ENCODE results near the gene TLE1.
A peak's percentile ranks its signal among the peaks of the same experiment; 100 is the strongest.
"Not testable (repeated sequence)": the region's sequence is repeated elsewhere in the genome, so short reads cannot be mapped to it uniquely, and the experiment has no call there.

The TLE1 gene
- total RNA-seq: 0.46 to 3.7 (median 1.6) reads per million in 4 donors

DNA sequence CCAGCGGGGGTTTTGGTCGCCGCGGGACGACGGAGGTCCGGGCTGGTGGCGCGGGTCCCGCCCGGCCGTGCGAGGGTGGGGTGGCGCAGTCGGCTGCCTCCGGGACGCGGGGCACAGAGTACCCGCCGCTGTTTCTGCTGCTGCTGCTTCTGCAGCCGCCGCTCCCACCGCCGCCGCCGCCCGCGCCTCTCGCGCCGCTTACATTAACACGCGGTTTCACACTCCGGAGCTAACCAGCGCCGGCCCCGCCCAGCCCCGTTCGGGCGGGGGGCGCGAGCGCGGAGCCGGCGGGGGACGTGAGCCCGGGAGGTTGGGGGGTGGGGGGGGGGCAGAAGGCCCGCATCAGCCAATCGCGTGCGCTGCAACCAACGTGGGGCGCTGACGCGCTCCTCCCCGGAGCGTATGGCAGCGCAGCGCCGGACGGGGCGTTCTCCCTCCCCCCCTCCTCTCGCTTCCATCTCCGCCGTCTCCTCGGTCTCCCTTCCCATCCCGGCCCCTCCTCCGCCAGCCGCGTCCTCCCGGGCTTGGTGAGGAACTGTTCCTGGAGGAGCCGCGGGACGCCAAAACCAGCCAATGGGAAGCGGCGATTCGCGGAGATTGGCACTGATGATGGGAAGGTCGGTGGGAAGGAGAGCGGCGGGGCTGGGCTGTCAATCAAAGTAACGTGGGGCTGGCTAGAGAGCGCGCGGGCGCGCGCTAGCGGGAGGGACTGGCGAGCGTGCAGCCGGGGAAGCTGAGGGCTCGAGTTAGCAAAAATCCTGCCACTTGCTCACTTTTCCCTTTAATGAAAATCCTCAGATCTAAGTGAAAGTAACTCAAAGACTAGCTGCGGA lies at the start of gene TLE1:
Gene TLE1 (minus strand): TSS at position 205 of the 833 bp plus-strand sequence. CDS start 1,307 bp downstream, outside the sequence.
- DNase-seq: peak in 4 of 5 donors; percentile 42 to 68 (median 53)

DNA sequence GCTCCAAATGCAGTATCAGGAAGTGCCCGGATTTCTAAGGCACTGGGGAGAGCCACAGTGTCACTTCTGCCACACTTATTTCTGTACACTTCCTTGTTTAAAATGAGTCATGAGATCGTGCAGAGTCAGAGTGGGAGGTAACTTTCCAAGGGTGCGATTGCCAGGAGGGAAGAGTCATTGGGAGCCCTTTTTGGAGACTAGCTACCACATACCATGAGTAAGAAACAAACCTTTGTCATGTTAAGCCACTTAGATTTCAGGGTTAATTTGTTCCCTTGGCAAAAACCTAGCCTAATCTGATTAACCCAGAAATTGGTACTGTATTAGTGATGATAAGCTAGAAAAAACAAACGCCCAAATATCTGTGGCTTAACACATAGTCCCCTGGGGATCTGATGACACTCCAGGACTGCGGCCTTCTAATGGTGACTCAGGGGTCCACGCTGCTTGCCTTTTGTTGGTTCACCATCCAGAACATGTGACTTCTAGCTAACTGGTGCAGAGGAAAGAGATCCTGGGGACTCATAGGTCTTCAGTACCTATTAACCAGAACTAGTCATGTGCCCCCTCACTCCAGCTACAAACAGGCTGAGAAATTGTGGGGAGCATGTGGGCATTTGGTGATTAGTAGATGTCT lies 48.6 kb upstream of the TLE1 start:
- no peak for DNase-seq

DNA sequence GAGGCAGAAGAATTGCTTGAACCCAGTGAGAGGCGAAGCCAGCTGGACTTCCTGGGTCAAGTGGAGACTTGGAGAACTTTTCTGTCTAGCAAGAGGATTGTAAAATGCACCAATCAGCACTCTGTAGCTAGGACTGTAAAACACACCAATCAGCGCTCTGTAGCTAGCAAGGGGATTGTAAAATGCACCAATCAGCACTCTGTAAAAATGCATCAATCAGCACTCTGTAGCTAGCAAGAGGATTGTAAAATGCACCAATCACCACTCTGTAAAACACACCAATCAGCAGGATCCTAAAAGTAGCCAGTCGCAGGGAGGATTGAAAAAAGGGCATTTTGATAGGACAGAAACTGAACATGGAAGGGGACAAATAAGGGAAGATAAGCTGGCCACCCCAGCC lies 41.2 kb upstream of the TLE1 start:
- DNase-seq: not testable (repeated sequence)

DNA sequence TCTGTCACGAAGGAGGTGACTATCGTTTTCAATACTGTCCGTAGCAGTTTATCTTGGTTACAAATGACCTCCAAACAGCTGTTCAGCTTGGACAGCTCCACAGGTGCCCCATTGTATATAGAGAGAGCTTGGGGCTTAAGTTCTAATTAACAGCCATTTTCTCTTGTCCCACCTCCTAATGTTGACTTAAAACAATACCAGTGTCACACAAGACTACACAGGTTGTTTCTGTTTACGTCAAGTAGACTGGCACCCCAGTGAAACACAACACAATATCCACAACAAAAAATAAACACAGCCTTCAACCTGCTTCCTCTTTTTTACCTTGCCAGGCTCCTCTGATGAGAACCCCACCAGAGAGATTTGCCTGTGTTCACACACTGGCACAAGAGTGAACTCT lies 39.8 kb upstream of the TLE1 start:
- no peak for DNase-seq

DNA sequence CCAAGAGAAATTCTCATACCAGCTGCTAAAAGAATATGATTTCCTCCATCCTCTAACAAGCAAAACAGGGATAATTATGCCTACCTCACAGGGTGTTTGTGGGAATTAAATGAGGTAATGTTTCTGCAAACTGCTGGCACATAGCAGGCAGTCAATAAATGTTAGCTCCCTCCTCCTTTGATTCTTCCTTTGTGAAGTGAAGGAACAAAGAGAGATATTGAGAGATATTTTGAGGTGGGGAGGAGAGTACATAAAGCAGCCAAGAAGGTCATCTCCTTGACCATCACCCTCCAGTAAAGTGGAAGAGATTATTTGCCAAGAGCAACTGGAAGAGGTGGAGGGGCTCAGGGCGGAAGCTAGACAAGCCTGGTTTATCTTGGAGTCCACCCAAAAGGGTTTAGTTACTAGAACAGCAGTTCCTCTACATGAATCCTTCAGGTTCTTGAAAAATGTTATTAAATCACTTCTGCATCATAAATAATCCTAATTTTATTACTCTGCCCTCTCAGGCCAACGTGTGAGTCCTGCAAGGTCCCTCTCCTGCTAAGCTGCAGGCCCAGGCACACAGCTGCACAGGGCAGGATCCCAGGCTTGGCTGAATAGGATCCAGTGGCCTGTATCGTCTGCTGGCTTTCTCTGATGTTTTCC lies 35.0 kb upstream of the TLE1 start:
- DNase-seq: no peak

DNA sequence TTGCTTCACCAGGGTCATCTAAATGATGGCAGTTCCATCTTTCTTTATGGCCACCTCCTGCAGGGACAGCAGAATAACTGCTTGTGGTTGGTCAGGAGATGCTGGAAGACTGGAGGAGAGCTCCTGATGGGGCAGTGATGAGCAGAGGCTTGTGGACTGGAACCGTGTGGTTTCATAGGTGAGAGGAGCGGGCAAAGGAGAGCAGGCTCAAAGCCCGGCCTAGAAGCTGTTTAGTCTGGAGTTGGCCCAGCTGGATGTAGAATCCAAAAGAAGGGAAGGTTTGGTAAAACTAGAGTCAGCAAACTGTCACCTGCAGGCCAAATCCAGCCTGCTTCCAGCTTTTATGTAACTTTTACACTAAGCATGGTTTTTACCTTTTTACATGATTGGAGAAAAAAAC lies 32.9 kb upstream of the TLE1 start:
- DNase-seq: no peak

DNA sequence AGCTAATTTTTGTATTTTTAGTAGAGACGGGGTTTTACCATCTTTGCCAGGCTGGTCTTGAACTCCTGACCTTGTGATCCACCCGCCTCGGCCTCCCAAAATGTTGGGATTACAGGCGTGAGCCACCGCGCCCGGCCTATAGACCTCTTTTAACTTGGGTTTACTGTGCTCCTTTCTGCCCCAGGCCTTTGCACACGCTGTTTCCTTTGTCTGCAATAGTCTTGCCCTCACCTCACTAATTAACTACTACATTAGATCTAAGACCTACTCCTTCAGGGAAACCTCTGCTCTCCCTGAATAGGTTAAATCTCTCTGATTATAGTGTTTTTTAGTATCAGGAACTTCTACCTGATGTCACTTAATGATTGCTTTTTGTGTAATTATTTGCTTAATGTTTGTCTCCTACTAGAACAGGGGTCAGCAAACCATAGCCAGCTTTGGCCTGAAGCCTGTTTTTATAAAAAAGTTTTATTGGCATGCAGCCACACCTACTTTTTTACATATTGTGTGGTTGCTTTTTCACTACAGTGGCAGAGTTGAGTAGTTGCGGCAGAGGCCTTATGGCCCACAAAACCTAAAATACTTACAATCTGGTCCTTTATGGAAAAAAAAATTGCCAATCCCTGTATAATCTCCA lies 31.2 kb upstream of the TLE1 start:
- no peak for DNase-seq

DNA sequence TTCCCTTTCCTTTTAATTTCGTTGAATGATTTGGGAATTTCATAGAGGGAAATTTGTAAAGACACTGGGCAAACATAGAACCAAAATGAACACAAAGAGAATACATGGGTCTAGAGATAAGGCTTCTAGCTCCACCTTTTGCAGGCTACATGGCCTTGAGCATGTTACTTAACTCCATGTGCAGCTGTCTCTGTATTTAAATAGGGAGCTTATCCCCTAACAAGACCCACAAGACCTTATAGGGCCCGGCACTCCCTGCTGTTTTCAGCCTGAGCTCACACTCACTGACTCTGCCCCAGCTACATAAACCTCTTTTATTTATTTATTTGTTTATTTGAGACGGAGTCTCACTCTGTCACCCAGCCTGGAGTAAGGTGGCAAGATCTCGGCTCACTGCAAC lies 30.6 kb upstream of the TLE1 start:
- DNase-seq: no peak

GRCh38 chr9:81718244-81718643 lies 28.9 kb upstream of the TLE1 start:
- DNase-seq: no peak

GRCh38 chr9:81717747-81718077 lies 28.4 kb upstream of the TLE1 start:
- no peak for DNase-seq

DNA sequence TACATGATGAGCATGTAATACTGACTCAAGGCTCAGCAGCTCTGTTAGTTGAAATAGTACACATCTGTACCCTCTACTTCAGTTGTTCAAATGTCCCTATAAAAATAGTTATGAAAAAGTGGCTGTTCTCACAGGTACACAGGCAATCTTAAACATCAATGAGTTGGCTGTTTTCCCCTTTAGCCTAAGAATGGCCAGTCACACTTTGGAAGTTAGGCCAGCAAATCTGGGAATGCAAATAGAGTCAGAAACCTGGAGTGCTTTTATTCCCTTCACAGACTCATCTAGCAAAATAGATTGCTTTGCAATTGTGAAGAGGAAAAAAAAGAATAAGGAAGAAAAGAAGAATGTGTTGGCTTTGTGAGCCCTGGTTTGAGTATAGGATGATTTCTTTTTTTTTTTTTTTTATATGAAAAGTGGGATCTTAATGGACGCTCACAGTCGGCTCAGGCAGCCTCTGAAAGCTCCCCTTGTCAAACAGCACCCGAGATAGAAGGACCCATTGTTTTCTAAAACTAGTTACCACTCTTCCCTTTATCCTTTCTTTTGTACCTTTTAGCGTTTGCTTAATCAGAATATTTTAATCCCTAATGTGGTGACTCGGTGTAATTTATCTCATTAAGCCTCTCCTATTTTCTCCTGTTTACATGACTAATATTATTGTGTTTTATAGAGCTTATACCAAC lies 27.9 kb upstream of the TLE1 start:
- no peak for DNase-seq

DNA sequence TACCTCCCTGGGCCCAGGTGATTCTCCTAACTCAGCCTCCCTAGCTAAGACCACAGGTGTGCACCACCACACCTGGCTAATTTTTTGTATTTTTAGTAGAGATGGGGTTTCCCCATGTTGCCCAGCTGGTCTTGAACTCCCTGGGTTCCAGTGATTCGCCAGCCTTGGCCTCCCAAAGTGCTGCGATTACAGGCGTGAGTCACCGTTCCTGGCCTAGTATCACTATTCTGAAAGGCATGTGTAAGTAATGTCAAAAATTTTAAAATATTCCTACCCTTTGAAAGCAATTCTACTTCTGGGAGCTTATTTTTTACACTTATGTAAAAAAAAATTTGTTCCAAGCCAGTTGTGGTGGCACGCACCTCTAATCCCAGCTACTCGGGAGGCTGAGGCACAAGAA lies 27.1 kb upstream of the TLE1 start:
- no peak for DNase-seq

GRCh38 chr9:81705578-81705977 lies 16.2 kb upstream of the TLE1 start:
- DNase-seq: no peak

DNA sequence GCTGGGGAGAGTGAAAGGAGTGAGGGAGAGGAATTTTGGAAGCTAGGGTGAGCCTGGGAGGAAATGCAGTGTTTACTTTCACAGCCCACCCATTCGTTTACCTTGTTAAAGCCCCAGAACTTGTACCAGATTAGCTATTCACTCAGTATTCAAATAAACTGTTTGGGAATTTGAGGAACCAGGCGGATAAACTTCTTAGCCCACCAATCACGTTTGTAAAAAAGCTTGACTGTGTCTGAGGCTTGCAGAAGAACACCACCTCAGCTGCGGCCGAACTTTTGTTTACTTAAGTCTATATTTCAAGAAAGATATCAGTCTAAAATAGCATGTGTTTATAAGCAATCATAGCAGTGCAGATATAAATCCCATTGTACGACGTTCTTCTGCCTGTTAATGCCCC lies 5.2 kb upstream of the TLE1 start:
- DNase-seq: no peak

GRCh38 chr9:81693671-81694378 lies 4.5 kb upstream of the TLE1 start:
- DNase-seq: no peak

DNA sequence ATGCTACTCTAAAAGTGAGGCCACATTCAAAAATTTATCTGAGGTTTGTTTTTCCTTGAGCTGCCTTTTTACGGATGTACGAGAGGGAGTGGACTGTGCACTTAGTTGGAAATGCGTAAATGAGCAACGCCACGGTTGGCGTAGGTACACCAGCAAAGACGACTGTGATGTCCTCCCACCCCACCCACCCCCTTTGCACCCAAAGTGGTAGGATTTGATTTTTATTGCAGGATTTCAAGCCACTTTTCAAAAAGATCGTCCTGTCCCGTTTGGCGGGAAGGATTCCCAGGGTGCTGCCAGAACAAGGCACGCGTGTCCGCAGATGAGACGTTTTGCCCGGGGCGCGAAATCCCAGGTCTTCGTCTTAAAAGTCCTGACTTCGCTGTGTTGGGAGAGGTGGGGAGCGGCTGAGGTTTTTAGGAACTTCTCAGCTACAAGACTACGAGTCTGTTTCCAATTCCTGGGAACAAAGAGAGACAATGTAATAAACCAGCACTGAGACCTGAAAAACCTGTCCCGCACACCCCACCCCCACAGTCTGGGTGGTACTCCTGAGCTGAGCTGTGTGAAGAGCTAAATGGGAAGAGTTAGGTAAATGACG lies 1.0 kb upstream of the TLE1 start:
- no peak for DNase-seq

- not testable (repeated sequence) for DNase-seq
These were observed 329 bp downstream of the TLE1 start for GRCh38 chr9:81689093-81689342.

DNA sequence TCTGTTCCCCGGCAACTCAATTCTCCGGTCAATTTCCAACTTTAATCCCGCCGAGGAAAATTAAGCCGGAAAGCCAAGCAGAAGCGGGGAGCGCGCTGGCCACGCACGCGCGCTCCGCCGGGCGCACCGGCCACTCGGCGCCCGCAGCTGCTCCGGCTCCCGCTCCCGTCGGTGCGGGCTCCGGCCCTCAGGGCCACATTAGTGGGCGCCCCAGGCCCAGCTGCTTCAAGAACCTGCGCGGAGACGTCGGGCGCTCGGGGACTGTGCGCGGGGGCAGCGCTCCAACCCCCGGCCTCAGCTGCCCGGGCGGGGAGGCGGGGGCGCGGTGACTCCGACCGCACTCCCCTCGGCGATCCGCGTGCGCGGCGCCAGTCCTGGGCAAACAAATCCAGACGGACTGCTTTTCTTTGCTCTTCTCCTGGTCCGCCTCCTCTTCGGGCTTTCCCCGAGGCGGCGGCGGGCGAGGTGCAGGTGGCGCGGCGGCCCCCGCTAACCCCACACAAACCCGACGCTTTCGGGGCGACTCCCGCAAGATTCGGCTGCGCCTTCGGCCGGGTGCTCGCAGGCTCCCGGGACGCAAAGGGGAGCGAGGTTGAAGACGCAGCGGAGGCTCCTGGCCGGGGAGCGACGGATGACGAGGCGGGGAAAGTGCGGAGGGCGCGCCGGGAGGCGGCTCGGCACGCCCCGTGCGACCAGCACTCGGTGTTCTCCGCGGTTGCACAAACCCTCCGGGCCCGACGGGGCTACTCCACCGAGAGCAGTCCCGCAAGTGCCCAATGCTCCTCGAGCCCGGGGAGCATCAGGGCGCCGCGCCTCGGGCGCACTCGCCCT lies 870 bp downstream of the TLE1 start:
- peak in 1 of 5 donors; percentile 2 for DNase-seq

- no peak for DNase-seq
These were observed 1.7 kb downstream of the TLE1 start for GRCh38 chr9:81687521-81688261.

Measured in T-helper 1 cell (primary cell).